ENCODE results near the gene OR8B8.

DNA sequence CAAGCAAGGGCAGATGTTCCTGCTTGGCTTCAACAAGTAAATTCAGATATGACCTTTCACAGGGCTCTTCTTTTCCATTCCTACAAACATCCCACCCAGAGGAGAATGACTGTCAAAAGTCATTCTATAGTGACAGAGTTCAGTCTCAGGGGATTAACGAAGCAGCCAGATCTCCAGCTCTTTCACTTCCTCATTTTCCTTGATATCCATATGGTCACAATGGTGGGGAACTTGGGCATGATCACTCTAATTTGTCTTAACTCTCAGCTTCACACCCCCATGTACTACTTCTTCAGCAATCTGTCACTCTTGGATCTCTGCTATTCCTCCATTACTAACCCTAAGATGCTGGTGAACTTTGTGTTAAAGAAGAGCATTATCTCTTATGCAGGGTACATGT is 15.0 kb upstream of the OR8B8 start:
- TF ChIP-seq POLR2A (IDR thresholded peaks at IDR 0.05; ENCODE audit: low read depth, low read length) (no peak), SMC3 (IDR thresholded peaks at IDR 0.05; ENCODE audit: low read depth, low read length) (no peak), NFE2L2 (IDR thresholded peaks at IDR 0.05; ENCODE audit: low read depth, low read length) (no peak)
- TF ChIP-seq, protein P1, sequence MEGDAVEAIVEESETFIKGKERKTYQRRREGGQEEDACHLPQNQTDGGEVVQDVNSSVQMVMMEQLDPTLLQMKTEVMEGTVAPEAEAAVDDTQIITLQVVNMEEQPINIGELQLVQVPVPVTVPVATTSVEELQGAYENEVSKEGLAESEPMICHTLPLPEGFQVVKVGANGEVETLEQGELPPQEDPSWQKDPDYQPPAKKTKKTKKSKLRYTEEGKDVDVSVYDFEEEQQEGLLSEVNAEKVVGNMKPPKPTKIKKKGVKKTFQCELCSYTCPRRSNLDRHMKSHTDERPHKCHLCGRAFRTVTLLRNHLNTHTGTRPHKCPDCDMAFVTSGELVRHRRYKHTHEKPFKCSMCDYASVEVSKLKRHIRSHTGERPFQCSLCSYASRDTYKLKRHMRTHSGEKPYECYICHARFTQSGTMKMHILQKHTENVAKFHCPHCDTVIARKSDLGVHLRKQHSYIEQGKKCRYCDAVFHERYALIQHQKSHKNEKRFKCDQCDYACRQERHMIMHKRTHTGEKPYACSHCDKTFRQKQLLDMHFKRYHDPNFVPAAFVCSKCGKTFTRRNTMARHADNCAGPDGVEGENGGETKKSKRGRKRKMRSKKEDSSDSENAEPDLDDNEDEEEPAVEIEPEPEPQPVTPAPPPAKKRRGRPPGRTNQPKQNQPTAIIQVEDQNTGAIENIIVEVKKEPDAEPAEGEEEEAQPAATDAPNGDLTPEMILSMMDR (conservative IDR thresholded peaks at IDR 0.05; ENCODE audit: low read depth, low read length): no peak
